GM21515 (cell line): ENCODE results near the gene PTCD1.

Source experiments
- ATAC-seq: cut with Tn5 transposase; IDR thresholded peaks from one replicate; pipeline ENCODE4 v1.9.1; 2021; ENCODE audit not compliant: unreplicated experiment

The PTCD1 gene, protein sequence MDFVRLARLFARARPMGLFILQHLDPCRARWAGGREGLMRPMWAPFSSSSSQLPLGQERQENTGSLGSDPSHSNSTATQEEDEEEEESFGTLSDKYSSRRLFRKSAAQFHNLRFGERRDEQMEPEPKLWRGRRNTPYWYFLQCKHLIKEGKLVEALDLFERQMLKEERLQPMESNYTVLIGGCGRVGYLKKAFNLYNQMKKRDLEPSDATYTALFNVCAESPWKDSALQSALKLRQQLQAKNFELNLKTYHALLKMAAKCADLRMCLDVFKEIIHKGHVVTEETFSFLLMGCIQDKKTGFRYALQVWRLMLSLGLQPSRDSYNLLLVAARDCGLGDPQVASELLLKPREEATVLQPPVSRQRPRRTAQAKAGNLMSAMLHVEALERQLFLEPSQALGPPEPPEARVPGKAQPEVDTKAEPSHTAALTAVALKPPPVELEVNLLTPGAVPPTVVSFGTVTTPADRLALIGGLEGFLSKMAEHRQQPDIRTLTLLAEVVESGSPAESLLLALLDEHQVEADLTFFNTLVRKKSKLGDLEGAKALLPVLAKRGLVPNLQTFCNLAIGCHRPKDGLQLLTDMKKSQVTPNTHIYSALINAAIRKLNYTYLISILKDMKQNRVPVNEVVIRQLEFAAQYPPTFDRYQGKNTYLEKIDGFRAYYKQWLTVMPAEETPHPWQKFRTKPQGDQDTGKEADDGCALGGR

GRCh38 chr7:99438573-99439480 is at the start of gene PTCD1, which contains the start of gene CPSF4:
Gene PTCD1, minus strand, starts transcription at chr7:99438798. Its CDS starts 3,556 bp downstream, at chr7:99435242.
Gene CPSF4, plus strand, starts transcription at chr7:99438943. Its CDS starts 140 bp downstream, at chr7:99439083.
- ATAC-seq = peak; percentile 85

DNA sequence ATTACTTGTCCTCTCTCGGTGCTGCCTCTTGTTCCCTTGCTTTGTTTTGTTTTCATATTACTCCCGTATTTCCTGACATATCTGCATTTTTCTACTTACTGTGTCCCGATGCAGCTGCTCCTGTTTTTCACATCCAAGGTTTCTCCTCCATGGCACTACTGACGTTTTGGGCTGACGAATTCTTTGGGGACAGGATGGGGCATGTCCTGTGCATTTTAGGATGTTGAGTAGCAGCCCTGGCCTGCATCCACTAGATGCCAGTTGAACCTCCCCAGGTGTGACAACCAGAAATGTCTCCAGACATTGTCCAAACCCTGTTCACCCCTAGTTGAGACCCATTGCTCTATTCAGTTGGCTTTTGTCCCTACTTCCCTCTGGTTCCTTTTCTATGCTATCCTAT is 46.5 kb upstream of the PTCD1 start:
- no peak for ATAC-seq

DNA sequence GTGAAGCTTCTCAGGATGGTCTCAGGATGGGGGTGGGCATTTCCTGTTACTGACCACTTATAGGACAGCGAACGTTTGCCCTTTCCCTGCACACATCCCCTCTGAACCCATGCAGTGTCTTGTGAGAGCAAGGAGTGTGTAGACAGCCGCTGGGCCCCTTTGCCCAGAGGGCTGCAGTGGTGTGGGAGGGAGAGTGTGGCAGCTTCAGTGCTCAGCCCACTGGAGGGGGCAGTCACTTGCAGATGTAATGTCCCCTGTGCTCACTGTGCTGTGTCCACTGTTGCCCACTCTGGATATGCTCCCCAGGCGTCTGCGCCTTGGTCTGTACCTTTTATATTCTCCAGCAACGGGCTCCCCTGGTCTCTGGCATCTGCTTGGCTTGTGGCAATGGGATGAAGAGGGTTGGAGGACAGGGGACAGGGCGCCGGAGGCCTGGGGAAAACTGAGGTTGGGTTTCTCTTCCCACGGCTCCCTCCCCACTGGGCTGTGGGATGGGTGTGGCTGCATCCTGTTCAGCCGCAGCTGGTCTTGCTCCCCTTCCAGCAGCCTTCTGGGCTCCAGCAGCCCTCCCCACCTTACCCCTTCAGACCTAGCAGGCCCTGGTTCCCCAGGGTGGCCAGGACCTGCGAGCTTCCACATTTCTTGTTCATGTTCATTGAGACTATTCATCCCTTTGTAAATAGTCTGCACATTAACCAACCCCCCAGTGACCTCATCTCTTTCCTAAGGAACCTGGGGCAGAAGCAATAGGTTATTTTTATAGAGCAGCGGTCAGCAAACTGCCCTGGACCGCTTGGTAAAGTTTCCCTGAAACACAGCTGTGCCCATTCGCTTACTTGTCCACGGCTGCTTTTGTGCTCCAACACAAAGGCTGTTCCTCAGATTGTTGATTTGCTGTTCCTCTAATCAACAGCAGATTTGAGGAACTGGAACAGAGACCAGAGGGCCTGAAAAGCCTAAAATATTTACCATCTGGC is 40.2 kb upstream of the PTCD1 start:
- ATAC-seq = no peak

DNA sequence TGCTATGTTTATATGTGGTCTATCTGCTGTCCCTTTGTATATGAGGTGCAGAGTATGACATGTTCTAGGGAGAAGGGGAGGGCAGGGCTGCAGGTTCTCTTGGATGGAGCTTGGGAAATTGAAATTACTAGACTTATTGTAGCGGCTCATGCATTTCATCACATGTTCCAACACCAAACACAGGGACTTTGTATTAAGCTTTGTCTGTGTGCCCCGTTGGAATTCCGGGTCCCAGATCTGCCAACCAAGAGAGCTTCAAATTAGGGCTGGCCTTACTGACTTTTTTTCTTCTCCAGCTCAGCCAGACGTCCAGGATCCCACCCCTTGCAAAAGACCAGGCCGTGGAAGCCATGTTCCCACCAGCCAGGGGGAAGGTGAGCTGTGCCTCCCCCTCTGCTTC is 37.5 kb upstream of the PTCD1 start:
- ATAC-seq = no peak

DNA sequence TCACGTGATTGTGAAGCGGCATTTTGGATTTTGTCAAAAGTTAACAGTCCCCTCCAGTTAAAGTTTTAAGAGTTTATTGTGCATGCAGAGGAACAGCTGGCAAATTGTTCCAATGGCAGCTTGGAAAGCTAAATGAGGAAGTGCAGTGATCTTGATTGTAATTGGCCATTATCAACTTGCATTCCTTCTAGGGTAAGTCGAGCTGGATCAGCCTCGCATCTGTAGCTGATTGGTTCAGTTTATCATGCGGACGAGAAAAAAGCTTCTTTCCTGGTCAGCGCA is 34.7 kb upstream of the PTCD1 start:
- peak; percentile 22 for ATAC-seq

GRCh38 chr7:99472561-99473314 is 34.1 kb upstream of the PTCD1 start, which contains the start of gene ZNF789:
Gene ZNF789, plus strand, starts transcription at chr7:99472890. Its CDS starts 3,567 bp downstream, at chr7:99476457.
- peak; percentile 96 for ATAC-seq

DNA sequence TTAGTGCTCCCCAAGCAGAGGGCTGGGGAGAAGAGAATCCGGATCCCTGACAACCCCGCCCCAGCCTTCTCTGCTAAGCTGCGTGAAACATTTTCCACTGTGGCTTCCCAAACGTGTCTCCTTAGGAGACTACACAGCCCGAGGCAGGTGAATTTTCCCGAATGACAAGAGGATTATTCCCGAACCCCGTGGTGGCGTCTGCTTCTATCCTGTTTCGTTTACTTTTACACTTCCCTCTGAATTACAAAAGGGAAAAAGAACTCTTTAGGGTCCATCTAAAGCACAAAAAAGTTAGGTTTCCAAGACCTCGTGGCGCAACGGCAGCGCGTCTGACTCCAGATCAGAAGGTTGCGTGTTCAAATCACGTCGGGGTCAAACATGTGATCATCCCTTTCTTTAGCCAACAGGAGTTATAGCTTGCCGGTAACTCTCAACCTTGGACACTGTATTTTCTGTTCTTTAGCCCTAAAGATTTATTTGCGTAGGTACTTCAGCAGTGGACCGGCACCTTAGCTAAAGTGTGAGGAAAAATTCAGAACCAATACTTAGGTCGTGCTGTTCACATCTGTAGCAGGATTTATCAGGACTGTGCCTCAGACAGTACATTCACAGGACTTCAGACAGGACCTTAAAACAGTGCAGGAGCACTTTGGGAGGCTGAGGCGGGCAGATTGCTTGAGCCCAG is 30.9 kb upstream of the PTCD1 start:
- ATAC-seq = no peak

GRCh38 chr7:99468336-99468918 is 29.8 kb upstream of the PTCD1 start:
- no peak for ATAC-seq

- no peak for ATAC-seq
Observed at GRCh38 chr7:99465421-99465768, 26.8 kb upstream of the PTCD1 start.

DNA sequence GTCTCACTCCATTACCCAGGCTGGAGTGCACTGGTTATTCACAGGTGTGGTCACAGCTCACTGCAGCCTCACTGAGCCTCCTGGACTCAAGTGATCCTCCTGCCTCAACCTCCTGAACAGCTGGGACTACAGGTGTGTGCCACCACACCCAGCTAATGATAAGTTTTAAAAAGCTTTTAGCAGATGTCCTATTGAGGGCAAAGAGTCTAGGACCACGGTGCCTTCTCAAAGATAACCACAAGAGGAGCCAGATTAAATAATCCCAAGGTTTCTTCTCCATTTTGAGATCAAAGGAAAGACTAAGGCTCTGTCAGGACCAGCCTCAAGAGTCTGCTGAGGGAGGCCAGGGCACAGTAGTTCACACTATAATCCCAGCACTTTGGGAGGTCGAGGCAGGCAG is 22.6 kb upstream of the PTCD1 start:
- no peak for ATAC-seq

DNA sequence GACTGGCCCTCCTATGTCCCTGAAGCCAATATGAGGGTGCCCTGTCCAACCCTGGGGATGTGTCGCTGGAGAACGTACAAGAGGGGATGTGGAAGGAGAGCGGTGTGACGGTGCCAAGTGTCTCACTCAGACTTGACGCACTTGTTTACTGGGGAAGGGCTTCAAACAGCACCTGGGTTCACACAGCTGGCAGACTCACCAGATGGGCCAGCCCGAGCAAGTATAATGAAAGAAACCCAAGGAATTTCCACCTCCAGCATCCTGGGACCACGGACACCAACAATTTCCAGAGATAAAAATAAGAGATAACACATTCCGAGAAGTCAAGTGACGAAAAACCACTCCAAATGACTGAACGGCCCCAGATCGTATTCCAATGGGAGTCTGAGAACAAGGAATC is 22.1 kb upstream of the PTCD1 start:
- ATAC-seq = no peak

GRCh38 chr7:99459087-99459486 is 20.5 kb upstream of the PTCD1 start:
- ATAC-seq = no peak

DNA sequence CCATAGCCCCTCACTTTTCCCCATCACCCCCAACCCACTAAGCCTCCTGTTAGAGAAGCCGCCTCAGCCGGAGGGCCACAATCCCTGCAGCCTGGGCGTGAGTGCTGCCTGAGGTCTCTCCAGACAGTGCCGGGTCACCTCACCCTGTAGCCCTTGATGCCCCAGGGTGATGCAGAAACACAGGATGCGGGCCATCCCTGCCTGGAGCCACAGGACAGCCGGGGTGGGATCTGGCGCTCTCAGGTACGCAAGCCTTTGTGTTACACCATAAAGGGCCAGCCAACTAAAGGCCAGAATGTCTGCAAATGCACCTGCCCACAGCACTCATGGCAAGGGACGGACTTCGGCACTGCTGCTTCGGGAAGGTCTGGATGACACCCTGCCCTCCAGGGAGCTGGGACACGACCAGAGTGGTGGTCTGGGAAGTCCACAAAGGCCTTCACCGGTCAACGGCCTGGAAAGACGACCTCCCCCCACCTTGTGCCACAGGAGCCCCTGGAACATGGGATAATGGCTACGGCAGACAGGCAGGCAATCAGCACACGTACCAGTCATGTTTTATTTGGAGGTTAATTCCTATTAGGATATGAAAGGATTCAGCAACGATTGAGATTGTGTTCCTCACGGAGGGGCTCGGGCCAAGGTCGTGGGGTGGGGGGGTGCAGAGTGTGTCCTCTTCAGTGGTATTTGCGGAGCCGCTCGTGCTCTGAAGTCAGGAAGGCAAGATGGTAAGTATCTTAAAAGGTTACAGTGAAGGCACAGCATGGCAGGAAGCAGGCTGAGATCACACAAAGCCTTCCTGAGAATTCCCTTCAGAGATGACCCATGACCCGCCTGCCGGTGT is 19.3 kb upstream of the PTCD1 start:
- ATAC-seq = no peak

DNA sequence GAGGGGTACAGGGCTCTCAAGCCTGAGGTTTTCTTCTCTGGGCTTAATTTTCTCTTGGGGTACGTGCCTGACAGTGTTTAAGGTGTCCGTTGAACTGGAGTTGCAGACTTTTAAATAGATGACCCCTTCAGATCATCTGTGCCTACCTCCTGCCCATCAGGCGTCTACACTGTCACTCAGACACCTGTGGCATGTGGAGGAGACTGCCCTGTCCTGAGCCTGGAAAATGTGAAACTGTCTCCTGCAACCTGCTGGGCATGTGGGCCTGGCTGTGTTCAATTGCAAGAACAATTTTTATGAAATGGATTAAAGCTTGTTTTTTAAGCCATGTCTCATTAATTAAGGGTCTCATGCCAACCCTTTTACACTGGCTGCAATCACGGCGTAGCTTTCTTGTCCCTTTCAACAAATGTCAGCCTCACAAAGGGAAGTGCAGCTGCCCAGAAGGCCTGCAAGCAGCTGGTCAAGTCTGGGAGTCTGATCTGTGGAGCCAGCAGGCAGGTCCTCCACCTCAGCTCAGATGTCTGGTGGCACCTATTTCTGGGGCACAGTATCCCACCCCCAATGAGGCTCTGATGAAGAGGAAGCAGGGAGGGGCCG is 18.6 kb upstream of the PTCD1 start:
- ATAC-seq = no peak

GRCh38 chr7:99456288-99456687 is 17.7 kb upstream of the PTCD1 start:
- ATAC-seq = no peak

GRCh38 chr7:99455874-99456273 is 17.3 kb upstream of the PTCD1 start:
- ATAC-seq = no peak

GRCh38 chr7:99453105-99453504 is 14.5 kb upstream of the PTCD1 start:
- ATAC-seq = no peak
